Body of pancreas (tissue), 4 donors: ENCODE data around the gene ALG1.

ENCODE experiments used
- CTCF ChIP-seq, 7 experiments: fragments of 450-650 bp in 4 of 7; fragments of 200-600 bp in 3 of 7; sonication (generic) in 3 of 7; IDR thresholded peaks; one replicate each; pipeline ENCODE4 v1.5.1; 2016 to 2019; ENCODE audit warnings: antibody characterized with exemption in 7 of 7
- POLR2A ChIP-seq, 3 donors: fragments of 450-650 bp; IDR thresholded peaks; one replicate each; pipeline ENCODE4 v1.6.1; 2016; ENCODE audit warnings: antibody characterized with exemption in 3 of 3, mild to moderate bottlenecking in 2 of 3

- no peak for TF ChIP-seq CTCF (IDR thresholded peaks at IDR 0.05)
- no peak for TF ChIP-seq POLR2A (IDR thresholded peaks at IDR 0.05)
These were observed 35.8 kb upstream of the ALG1 start for GRCh38 chr16:5035909-5036227.
